Neuronal stem cell (in vitro differentiated cells): ENCODE results near the gene PGM1.

ENCODE experiments used
- DNase-seq: peaks from one replicate; pipeline ENCODE4 v3.0.0-alpha.2; 2013; ENCODE audit warnings: low spot score
- H2AFZ ChIP-seq: one replicate; pipeline ENCODE4 v1.6.1; 2013; ENCODE audit warnings: mild to moderate bottlenecking, low read length, inconsistent platforms
- H2AK5ac ChIP-seq: 2 replicates; pipeline ENCODE4 v1.6.1; 2013; ENCODE audit warnings: low read depth, mild to moderate bottlenecking, inconsistent platforms, low read length, moderate library complexity, mixed read lengths
- H2BK120ac ChIP-seq: 2 replicates; pipeline ENCODE4 v1.6.1; 2013; ENCODE audit warnings: low read depth, mild to moderate bottlenecking, inconsistent platforms, low read length, moderate library complexity, mixed read lengths
- H2BK12ac ChIP-seq: one replicate; pipeline ENCODE4 v1.6.1; 2013; ENCODE audit warnings: low read length, inconsistent platforms
- H2BK15ac ChIP-seq: 2 replicates; pipeline ENCODE4 v1.6.1; 2013; ENCODE audit warnings: mild to moderate bottlenecking, low read length, inconsistent platforms, mixed read lengths
- H2BK5ac ChIP-seq: one replicate; pipeline ENCODE4 v1.6.1; 2013; ENCODE audit warnings: inconsistent platforms, mild to moderate bottlenecking, low read length, moderate library complexity
- H3K14ac ChIP-seq: one replicate; pipeline ENCODE4 v1.6.1; 2013; ENCODE audit warnings: low read length, inconsistent platforms
- H3K18ac ChIP-seq: 2 replicates; pipeline ENCODE4 v1.6.1; 2013; ENCODE audit warnings: low read length, inconsistent platforms
- H3K23ac ChIP-seq: 2 replicates; pipeline ENCODE4 v1.6.1; 2013; ENCODE audit warnings: low read depth, mild to moderate bottlenecking, mixed read lengths, low read length, inconsistent platforms; ENCODE audit not compliant: poor library complexity
- H3K27ac ChIP-seq: replicated peaks from 3 replicates; pipeline ENCODE4 v1.5.1; 2013; ENCODE audit warnings: low read length, inconsistent platforms
- H3K27me3 ChIP-seq, 3 experiments: 2 replicates each; pipeline ENCODE4 v1.6.1; 2013; ENCODE audit warnings: low read length in 3 of 3, mild to moderate bottlenecking in 2 of 3, inconsistent platforms in 1 of 3, low read depth in 1 of 3, mixed read lengths in 1 of 3, moderate library complexity in 1 of 3; ENCODE audit not compliant: control insufficient read depth in 3 of 3, insufficient read depth in 3 of 3
- H3K36me3 ChIP-seq, 2 donors: replicated peaks in 1 of 2; 2 replicates each; pipeline ENCODE4 v1.6.1; 2013; ENCODE audit warnings: low read length in 2 of 2; ENCODE audit not compliant: control insufficient read depth in 2 of 2, insufficient read depth in 2 of 2
- H3K4ac ChIP-seq: 2 replicates; pipeline ENCODE4 v1.6.1; 2013; ENCODE audit warnings: inconsistent platforms, mild to moderate bottlenecking, low read length, moderate library complexity
- H3K4me1 ChIP-seq, 2 donors: 1 replicate in 1 of 2; 2 replicates in 1 of 2; pipeline ENCODE4 v1.6.1; 2013; ENCODE audit warnings: low read length in 2 of 2, low read depth in 1 of 2; ENCODE audit not compliant: control insufficient read depth in 2 of 2, insufficient read depth in 1 of 2
- H3K4me2 ChIP-seq: one replicate; pipeline ENCODE4 v1.6.1; 2013; ENCODE audit warnings: mild to moderate bottlenecking, low read length, inconsistent platforms; ENCODE audit not compliant: insufficient read depth, poor library complexity, severe bottlenecking
- H3K4me3 ChIP-seq, 2 donors: 2 replicates each; pipeline ENCODE4 v1.5.1; 2013; ENCODE audit warnings: low read length in 2 of 2, mild to moderate bottlenecking in 2 of 2, inconsistent platforms in 1 of 2, moderate library complexity in 1 of 2
- H3K79me1 ChIP-seq: one replicate; pipeline ENCODE4 v1.6.1; 2013; ENCODE audit warnings: low read depth, mild to moderate bottlenecking, inconsistent platforms, low read length, moderate library complexity
- H3K9ac ChIP-seq: one replicate; pipeline ENCODE4 v1.6.1; 2013; ENCODE audit warnings: mild to moderate bottlenecking, low read depth, low read length, inconsistent platforms; ENCODE audit not compliant: poor library complexity
- H3K9me3 ChIP-seq, 2 donors: replicated peaks in 1 of 2; 2 replicates each; pipeline versions ENCODE3 to v1.6.1; 2013; ENCODE audit warnings: low read length in 2 of 2, mild to moderate bottlenecking in 2 of 2, inconsistent platforms in 1 of 2, low read depth in 1 of 2, mixed read lengths in 1 of 2, moderate library complexity in 1 of 2; ENCODE audit not compliant: control insufficient read depth in 2 of 2, insufficient read depth in 1 of 2
- H4K8ac ChIP-seq: one replicate; pipeline ENCODE4 v1.6.1; 2013; ENCODE audit warnings: low read depth, mild to moderate bottlenecking, inconsistent platforms, low read length, moderate library complexity
- H4K91ac ChIP-seq: one replicate; pipeline ENCODE4 v1.6.1; 2013; ENCODE audit warnings: low read length, low read depth, mild to moderate bottlenecking, inconsistent platforms; ENCODE audit not compliant: poor library complexity
- WGBS, 2 donors: extraction: QIAGEN DNeasy Blood & Tissue Kit; methylation state at CpG; one replicate each; pipeline ENCODE4 v1.1.7; 2013; ENCODE audit warnings: missing lambda C conversion rate in 2 of 2, mixed read lengths in 1 of 2; ENCODE audit not compliant: insufficient read length in 2 of 2, insufficient replicate concordance in 1 of 2; ENCODE audit errors: extremely low coverage in 2 of 2; 5-methylcytosine and 5-hydroxymethylcytosine counted together

The PGM1 gene

GRCh38 chr1:63674238-63674864 lies 81.1 kb downstream of the PGM1 start:
- no peak overlapping the region for H3K27ac ChIP-seq

GRCh38 chr1:63674865-63675419 lies 81.7 kb downstream of the PGM1 start:
- Histone ChIP-seq H3K4me1 (no peaks in the 10 kb centered on the region), H3K36me3 (no peaks in the 10 kb centered on the region), H2BK120ac (no peak overlapping the region), H3K27ac (no peak overlapping the region), H3K4ac (no peak overlapping the region), H3K9ac (no peak overlapping the region), H4K91ac (no peak overlapping the region), H4K8ac (no peak overlapping the region), H3K9me3 (no peaks in the 10 kb centered on the region), H3K18ac (no peak overlapping the region), H2AK5ac (no peak overlapping the region), H3K79me1 (no peaks in the 10 kb centered on the region), H2AFZ (peak overlapping the region; percentile 55), H3K27me3 (no peaks in the 10 kb centered on the region), H3K4me3 (no peak overlapping the region), H2BK15ac (no peak overlapping the region), H3K23ac (no peak overlapping the region), H2BK5ac (no peak overlapping the region), H3K14ac (no peak overlapping the region), H3K4me2 (no peak overlapping the region), H2BK12ac (no peak overlapping the region)
- no peak for DNase-seq
- WGBS, 2 donors = no CpG with 5 or more reads among the region's 6 CpGs

More at GRCh38 chr1:63674238-63674864, 81.1 kb downstream of the PGM1 start:
- Histone ChIP-seq H2BK5ac (no peak overlapping the region), H3K9ac (no peak overlapping the region), H4K91ac (no peak overlapping the region), H2BK15ac (no peak overlapping the region), H2AFZ (peak overlapping the region; percentile 55), H3K4me2 (no peak overlapping the region), H3K36me3 (no peaks in the 10 kb centered on the region), H2AK5ac (no peak overlapping the region), H2BK120ac (no peak overlapping the region), H2BK12ac (no peak overlapping the region), H4K8ac (no peak overlapping the region), H3K23ac (no peak overlapping the region), H3K4ac (no peak overlapping the region), H3K4me3 (no peak overlapping the region), H3K14ac (no peak overlapping the region), H3K4me1 (no peaks in the 10 kb centered on the region), H3K18ac (no peak overlapping the region), H3K9me3 (no peaks in the 10 kb centered on the region), H3K27me3 (no peaks in the 10 kb centered on the region), H3K79me1 (no peaks in the 10 kb centered on the region)
- DNase-seq = peak; percentile 51
- no CpG with 5 or more reads among the region's 9 CpGs for WGBS, 2 donors

- no peaks in the 10 kb centered on the region for H3K27me3 ChIP-seq
- no peaks in the 10 kb centered on the region for H3K36me3 ChIP-seq
- no peak overlapping the region for H3K18ac ChIP-seq
- H3K4me2 ChIP-seq = no peak overlapping the region
- no peak overlapping the region for H3K9ac ChIP-seq
- no peaks in the 10 kb centered on the region for H3K4me1 ChIP-seq
- no peak overlapping the region for H3K4ac ChIP-seq
- no peak overlapping the region for H3K14ac ChIP-seq
- no peaks in the 10 kb centered on the region for H3K79me1 ChIP-seq
- DNase-seq = no peak
- no peak overlapping the region for H2AK5ac ChIP-seq
- H3K4me3 ChIP-seq = no peak overlapping the region
- no peak overlapping the region for H2AFZ ChIP-seq
- no CpG with 5 or more reads among the region's 9 CpGs for WGBS, 2 donors
- H2BK15ac ChIP-seq = no peak overlapping the region
- H2BK120ac ChIP-seq = no peak overlapping the region
- H4K91ac ChIP-seq = no peak overlapping the region
- H3K23ac ChIP-seq = no peak overlapping the region
- no peaks in the 10 kb centered on the region for H3K9me3 ChIP-seq
- H3K27ac ChIP-seq = no peak overlapping the region
- no peak overlapping the region for H2BK12ac ChIP-seq
- no peak overlapping the region for H4K8ac ChIP-seq
- no peak overlapping the region for H2BK5ac ChIP-seq
These were observed 82.3 kb downstream of the PGM1 start for GRCh38 chr1:63675420-63675931.

- Histone ChIP-seq H4K91ac (no peak overlapping the region), H3K9ac (no peak overlapping the region), H3K9me3 (no peaks in the 10 kb centered on the region), H3K23ac (no peak overlapping the region), H2BK12ac (no peak overlapping the region), H3K4ac (no peak overlapping the region), H2BK15ac (no peak overlapping the region), H2AK5ac (no peak overlapping the region), H3K14ac (no peak overlapping the region), H3K79me1 (no peaks in the 10 kb centered on the region), H3K27ac (no peak overlapping the region), H3K4me2 (no peak overlapping the region), H4K8ac (no peak overlapping the region), H3K27me3 (no peaks in the 10 kb centered on the region), H3K36me3 (no peaks in the 10 kb centered on the region), H3K18ac (no peak overlapping the region), H3K4me3 (no peak overlapping the region), H2BK120ac (no peak overlapping the region), H3K4me1 (no peaks in the 10 kb centered on the region), H2BK5ac (no peak overlapping the region), H2AFZ (no peak overlapping the region)
- DNase-seq = no peak
- WGBS, 2 donors = no CpG with 5 or more reads among the region's 3 CpGs
These were observed 84.3 kb downstream of the PGM1 start for GRCh38 chr1:63677497-63677896.
